Fibroblast of villous mesenchyme (primary cell): Measurements from ENCODE around the gene HDGFL1. TPM values are rescaled to one million over a fixed set of nuclear protein-coding genes. Genes with fewer than 3 reads are reported as not detected.

ENCODE experiments used
- DNase-seq: peaks from one replicate; pipeline ENCODE4 v3.0.0-alpha.2; 2010; ENCODE audit warnings: low read depth
- H3K4me3 ChIP-seq: 2 replicates; pipeline ENCODE4 v1.5.1; 2011; ENCODE audit warnings: low read depth, mild to moderate bottlenecking, low read length
- CTCF ChIP-seq: IDR thresholded peaks from 2 replicates; pipeline ENCODE4 v1.5.1; 2012; ENCODE audit warnings: low read depth, mild to moderate bottlenecking, low read length; ENCODE audit not compliant: insufficient read depth
- total RNA-seq: library from RNA; depleted of rRNA; stranded (reverse); fragments of >200 nt; gene quantifications from 2 replicates; pipeline ENCODE4 v1.2.3, GENCODE V29; 2012

The HDGFL1 gene
- total RNA-seq, 1 donor: not detected

GRCh38 chr6:22598339-22598738 is 29.0 kb downstream of the HDGFL1 start:
- H3K4me3 ChIP-seq: no peak overlapping the region
- TF ChIP-seq CTCF: no peak
- DNase-seq: no peak

GRCh38 chr6:22600059-22600458 is 30.7 kb downstream of the HDGFL1 start:
- TF ChIP-seq CTCF: no peak
- no peak overlapping the region for H3K4me3 ChIP-seq
- DNase-seq: peak; percentile 48

- no peak for TF ChIP-seq CTCF
- DNase-seq: no peak
- no peak overlapping the region for H3K4me3 ChIP-seq
These were observed 32.6 kb downstream of the HDGFL1 start for GRCh38 chr6:22601984-22602383.

GRCh38 chr6:22605736-22606135 is 36.4 kb downstream of the HDGFL1 start:
- DNase-seq: no peak
- no peak for TF ChIP-seq CTCF
- H3K4me3 ChIP-seq: no peak overlapping the region

- DNase-seq: no peak
- no peak for TF ChIP-seq CTCF
- H3K4me3 ChIP-seq: no peak overlapping the region
These were observed 40.8 kb downstream of the HDGFL1 start for GRCh38 chr6:22610127-22610526.

GRCh38 chr6:22612236-22612635 is 42.9 kb downstream of the HDGFL1 start:
- H3K4me3 ChIP-seq: no peak overlapping the region
- TF ChIP-seq CTCF: no peak
- DNase-seq: peak; percentile 50

- no peak for TF ChIP-seq CTCF
- DNase-seq: no peak
- no peak overlapping the region for H3K4me3 ChIP-seq
These were observed 43.7 kb downstream of the HDGFL1 start for GRCh38 chr6:22613051-22613450.
